Measurements from ENCODE around the gene CACNB2.

CACNB2 gene

DNA sequence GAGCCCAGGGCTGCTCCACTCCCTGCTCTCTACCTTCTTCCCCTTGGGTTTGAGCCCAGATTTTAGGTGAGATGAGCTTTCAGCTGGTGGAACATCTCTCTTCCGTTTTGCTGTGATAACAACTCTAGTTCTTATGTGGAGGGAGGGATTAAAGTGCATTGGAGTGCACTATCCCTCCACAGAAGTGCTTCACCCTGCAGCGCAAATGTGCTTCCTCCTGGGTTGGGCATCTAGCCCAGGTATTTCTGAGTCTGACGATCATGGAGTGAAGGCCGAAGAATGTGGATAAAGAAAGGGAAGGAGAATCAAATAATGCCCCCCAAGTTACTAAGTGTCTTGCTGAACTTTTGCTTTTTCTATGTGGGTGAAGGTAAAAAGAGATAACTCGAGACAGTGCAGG lies 157.4 kb downstream of the CACNB2 start:
- DNase-seq: no peak

DNA sequence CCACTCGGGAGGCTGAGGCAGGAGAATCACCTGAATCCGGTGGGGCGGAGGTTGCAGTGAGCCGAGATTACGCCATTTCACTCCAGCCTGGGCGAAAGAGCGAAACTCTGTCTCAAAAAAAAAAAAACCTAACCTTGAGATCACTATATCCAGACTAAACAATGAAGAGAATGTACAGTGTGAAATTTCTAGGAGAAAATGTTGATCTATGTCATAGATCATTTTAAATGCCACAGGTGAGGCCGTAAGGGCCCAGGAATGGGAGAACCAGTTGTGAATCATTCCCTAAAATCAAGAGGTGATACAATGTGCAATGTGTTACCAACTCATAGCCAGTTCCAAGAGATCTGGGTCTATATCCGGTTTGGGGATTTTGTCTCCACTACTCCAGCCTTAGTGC lies 158.0 kb downstream of the CACNB2 start:
- no peak for DNase-seq

DNA sequence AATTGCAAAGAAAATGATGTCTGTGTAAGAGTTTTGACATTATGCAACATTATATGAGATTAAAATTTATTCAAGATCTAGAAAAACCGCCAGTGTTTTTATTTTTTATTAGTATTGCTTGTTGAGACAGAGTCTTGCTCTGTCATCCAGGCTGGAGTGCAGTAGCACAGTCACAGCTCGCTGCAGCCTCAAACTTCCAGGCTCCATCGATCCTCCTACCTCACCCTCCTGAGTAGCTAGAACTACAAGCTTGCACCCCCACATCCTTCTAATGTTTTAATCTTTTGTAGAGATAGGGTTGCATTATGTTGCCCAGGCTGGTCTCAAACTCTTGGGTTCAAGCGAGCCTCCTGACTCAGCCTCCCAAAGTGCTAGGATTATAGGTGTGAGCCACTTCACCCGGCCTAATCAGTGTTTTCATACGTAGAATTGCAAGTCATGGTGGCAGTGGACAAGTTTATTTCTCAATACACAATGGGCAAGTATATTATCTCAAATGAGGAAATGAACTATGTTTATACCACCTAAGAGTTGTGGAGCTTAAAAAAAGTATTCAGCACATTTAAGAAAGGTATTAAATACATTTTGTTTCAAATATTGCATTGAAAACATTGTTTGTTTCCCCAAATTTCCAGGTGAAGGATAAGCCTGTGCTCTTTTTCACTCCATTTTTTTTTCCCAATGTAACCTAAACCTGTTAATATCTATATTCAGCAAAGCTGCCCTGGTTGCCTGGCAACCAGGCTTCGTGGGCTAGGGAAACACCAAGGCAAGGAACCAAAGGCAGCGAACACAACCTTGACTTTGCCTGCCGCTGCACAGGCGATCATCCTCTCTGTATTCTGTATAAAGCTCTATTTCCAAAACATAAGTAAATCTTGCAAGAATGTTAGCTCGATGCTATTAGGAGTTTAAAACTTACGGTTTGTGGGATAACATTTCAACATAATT lies 163.9 kb downstream of the CACNB2 start:
- DNase-seq: no peak

DNA sequence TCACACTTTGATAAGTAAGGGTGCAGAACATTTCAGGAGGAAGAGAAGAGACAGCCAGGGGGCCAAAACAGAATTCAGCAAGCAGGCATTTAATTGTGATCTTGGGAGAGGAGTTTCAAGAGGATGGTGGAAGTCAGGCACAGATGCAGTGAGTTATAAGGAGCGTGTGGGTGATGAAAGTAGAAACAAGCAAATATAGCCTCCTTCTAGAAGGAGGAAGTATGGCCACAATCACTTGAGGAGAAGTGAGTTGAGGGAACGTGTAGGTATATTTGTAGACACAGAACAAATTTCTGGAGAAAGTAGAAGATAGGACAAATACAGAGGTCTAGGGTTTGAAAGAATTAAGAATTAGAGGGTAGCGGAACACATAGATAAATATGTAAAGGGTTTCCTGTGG lies 165.8 kb downstream of the CACNB2 start:
- no peak for DNase-seq

DNA sequence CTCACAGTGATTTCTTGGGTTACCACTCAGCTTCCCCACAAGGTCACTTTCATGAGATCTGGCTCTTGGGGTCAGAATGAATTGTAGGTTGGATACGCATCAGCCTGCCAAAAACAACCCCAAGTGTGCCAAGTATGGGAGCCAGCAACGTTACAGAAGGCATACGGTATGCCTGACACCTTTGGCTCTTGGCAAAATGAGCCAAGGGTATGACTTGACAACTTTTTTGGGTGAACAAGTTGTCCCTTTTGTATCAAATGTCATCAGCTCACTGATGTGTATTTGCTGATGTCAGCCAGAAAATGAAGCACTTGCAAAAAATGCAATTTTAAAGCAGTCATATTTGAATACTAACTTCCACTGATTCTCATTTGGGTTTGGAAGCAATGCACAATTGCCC lies 168.4 kb downstream of the CACNB2 start:
- DNase-seq: no peak

DNA sequence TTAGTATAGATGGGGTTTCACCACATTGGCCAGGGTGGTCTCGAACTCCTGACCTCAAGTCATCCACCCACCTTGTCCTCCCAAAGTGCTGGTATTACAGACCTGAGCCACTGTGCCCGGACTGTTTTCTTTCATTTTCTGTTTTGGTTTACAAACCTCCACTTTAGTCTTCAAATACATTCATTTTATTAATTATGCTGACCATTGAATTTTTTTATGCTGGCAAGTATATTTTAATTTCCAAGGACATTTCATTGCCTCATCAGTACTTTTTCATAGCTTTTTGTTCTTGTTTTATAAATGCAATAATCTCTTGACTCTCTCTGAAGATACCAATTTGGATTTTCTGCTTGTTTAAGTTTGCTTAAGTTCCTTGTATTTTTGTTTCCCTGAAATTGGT lies 170.5 kb downstream of the CACNB2 start:
- no peak for DNase-seq

DNA sequence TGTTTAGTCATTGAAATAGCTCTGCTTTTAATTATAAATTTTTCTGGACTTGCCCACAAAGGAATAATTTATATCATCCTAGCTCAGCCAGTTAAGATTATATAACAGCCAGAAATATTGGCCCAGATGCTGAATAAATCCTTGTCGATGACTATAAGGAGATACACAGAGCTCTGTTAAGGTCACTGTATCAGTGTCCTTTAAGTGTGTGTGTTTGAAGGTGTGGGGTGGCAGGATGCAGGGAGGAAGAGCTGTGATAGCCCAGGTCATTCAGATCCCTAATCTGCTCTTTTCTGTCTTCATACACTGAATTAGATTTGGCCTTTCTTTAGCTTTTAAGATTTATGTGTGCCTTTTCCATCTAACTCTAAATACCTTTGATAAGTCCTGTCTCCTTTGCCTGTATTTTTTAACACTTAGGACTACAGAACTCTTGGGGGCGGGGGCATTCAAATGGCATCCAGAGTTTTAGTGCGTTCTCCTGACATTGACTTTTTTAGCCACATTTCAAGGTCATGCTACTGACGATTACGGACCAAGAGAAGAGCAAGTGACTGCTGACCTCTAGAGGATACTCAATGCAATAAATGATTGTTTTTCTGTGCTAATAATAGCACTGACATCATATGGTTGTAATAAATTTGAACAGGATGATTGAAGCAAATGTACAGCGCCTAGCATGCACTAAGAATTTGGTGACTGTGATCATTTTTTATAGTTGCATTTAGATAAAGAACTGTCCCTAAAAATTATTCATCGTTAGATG lies 172.3 kb downstream of the CACNB2 start:
- no peak for DNase-seq

DNA sequence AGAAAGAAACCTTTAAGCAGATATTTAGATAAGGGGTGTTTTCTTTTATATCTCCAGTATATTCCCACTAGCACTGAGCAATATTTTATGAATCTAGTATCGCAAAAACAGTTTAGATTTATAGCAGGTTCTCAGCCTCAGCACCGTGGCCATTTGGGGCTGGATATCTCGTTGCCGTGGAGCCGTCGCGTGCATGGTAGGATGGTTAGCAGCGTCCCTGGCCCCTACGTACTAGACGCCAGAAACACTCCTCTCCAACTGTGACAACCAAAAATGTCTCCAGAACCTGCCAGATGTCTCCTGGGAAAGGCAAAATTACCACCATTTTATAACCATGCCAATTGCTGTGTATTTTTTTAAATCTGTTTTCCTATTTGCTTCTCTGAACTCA lies 172.9 kb downstream of the CACNB2 start:
- no peak for DNase-seq

DNA sequence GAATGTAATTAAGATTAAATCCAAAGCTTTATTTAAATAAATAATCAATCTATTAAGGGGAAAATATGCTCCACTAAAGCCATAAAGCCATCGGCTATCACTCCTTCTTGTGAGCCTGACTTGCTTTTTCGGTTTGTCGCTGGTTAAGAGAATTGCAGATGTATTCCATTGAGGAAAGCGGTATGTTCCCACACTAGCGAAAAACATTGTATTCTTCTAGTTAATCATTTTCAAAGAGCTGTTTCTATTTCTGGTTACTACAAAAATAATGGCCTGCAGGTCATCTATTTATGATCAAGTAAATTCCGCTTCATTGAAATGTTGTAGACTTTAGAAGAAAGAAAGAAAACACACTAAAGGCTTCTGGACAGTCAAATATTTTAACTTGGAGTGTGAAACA lies 173.4 kb downstream of the CACNB2 start:
- no peak for DNase-seq

DNA sequence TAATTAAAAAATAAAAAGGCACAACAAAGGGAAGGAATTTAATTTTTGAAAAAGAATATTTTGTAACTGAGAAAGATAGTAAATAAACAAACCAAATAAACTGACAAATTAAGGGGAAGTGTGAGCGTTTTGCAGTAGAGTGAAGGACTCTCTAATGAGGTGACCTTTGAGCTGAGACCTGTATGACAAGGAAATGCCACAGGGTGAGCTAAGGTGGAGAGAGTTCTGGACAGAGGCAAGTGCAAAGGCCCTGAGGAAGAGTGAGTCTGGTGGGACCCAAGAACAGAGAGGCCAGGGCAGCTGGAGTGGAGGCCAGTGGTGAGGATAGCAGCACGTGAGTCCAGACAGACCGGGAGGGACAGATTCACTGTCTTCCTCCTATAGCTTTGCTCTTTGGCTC lies 179.4 kb downstream of the CACNB2 start:
- no peak for DNase-seq

DNA sequence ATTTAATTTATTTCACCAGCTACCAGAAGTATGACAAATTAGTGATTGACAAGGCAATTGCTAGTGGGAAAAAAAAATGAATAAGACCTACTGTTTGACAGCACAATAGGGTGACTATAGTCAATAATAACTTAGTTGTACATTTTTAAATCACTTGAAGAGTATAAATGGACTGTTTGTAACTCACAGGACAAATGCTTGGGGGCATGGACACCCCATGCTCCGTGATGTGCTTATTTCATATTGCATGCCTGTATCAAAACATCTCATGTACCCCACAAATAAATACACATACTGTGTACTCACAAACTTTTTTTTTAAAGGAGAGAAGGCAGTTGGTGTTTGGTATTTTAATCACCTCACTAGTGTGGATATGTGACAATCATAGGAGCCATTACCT lies 181.1 kb downstream of the CACNB2 start:
- no peak for DNase-seq

DNA sequence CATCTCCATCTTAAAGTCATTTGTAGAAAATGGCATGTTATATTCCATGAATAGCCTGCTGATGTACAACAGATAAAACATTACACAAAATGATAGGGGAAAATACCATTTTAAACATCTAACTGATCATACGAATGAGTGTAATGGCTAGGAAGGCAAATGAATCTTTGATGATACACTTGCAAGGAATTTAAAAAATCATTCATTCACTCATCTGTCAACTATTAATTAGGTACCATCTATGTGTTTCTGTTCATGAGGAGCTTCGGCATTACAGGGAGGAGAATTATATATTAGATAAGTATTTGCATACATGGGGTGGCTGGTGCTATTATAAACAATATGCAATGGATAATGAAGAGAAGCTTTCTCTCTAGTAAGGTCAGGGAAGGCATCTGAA lies 183.7 kb downstream of the CACNB2 start:
- DNase-seq: no peak

DNA sequence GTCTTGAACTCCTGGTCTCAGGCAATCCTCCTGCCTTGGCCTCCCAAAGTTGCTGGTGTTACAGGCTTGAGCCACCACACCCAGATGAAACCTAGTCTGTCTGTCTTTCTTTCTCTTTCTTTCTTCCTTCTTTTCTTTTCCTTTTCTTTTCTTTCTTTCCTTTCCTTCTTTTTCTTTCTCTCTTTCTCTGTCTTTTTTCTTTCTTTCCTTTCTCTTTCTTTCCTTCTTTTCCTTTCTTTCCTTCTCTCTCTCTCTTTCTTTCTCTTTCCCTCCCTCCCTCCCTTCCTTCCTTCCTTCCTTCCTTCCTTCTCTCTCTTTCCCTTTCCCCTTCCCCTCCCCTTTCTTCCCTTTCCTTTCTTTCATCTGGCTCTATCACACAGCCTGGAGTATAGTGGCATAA lies 185.2 kb downstream of the CACNB2 start:
- DNase-seq: no peak

DNA sequence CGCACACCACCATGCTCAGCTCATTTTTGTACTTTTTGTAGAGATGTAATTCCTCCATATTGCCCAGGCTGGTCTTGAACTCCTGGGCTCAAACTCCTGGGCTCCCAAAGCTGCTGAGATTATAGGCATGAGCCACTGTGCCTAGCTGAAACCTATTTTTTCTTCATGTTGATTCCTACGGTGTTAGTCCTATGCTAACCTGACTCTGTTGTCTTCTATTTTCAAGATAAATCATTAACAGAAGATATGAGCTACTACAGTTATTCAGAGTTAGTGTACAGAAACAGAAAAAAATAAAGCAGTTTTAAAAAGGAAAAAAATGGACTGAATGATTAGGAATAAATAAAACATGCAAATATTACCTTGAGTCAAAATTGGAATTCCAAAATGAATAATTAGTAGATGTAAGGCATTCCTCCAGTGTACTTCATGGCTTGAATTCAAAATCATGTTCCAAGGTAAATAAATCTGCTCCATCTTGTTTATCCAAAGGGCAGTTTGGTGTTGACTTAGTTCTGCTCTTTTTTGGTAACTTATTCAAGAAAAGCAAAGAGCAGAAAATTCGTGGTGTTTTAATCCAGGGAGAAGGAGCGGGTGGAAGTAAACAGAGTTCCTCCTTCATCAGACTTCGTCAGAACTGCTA lies 185.8 kb downstream of the CACNB2 start:
- DNase-seq: no peak

DNA sequence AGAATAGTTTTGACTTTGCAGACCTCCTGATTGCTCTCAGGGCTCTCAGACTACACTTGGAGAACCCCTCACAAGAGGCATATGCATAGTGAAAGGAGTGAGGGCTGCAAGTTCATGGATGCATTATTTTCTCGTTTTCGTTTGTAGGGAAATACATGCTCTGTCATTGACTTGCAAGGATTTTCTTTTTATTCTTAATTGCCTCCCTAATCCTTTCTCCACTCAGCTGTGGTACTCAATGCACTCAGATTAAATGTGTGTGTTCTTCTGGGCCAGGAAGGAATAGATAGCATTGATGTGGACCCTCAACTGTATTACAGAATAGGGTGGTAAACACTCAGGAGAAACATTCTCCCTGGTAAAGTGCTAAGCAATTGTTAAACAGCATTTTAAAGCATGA lies 188.7 kb downstream of the CACNB2 start:
- DNase-seq: no peak

DNA sequence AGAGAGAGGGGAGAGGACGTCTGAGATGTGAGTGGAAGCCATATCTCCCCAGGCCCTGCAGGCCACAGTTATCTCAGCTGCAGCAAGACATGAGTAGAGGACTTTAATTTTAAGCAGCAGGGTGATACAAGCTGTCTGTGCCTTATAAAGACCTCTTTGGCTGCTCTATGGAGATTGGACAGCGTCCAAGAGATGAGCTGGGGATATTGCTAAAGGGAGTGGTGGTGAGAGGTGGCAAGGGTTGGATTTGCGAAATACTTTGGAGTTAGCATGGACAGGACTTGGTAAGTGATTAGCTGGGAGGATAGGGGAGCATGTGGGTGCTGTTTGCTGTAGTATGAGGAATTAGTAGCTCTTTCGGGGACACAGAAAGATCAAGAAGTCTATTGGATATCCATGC lies 191.8 kb downstream of the CACNB2 start:
- DNase-seq: no peak

DNA sequence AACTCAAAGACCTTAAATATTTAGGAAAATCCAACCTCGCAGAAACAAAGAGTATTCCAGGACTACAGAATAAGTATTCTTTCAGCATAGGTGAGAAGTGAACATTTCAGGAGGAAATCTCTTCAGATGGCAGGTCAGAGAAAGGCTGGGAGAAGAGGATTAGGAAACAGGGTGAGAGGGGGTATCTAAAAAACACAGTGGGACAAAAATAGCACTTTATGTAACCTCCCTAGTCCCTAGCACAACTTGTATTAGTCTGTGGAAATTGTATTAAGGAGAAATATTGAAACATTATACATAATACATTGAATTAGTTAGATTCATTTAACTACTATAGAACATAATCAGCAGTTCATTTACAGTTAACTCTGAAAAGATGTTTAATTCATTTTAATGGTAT lies 192.3 kb downstream of the CACNB2 start:
- DNase-seq: no peak

DNA sequence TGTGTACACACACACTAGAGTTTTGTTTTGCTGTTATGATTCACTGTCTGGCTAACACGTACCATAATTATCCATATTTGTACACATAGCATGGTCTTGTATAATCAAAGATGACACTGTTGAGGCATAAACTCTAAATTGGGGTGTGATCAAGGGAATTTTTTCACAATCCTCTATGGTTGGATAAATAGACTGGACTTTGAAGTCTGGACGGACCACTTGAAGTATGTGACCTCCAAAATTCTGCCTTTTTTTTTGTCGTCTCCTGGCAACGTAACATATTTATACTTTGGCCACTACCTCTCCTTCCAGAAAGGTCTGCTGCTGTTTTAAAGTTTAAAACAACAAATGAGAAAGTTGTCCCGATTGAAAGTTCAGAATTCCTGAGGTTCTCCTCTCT lies 193.4 kb downstream of the CACNB2 start:
- DNase-seq: no peak

DNA sequence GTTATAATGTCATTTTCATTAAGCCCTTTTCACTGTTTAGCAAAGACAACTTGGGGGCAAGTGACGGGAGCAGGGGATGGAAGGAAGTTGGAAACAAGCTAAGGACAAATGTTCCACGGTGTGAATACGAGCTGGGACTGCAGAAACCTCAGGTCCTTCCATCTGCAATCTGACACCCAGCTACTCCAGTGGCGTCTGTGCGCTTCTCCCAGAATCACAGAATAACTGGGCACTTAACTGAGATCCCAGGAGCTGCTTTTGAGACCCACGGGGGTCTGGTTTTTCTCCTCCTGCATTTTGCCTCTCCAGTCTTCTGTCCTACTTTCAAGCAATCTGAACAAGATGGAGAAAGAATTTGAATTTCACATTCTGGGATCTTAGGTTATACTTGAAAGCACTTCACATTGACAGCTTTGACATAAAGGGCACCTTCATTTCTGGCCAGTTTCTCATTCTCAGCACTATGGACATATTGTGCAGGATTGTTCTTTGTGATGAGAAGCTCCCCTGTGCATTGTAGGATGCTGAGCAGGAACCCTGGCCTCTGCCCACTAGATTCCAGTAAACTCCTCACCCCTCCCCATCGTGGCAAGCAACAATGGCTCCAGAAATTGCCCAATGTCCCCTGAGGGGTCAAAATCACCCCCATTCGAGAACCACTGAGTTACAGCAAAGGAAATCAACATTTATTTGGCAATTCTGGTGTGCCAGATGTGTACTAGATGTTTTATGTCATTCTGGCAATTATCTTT lies 194.1 kb downstream of the CACNB2 start:
- no peak for DNase-seq

DNA sequence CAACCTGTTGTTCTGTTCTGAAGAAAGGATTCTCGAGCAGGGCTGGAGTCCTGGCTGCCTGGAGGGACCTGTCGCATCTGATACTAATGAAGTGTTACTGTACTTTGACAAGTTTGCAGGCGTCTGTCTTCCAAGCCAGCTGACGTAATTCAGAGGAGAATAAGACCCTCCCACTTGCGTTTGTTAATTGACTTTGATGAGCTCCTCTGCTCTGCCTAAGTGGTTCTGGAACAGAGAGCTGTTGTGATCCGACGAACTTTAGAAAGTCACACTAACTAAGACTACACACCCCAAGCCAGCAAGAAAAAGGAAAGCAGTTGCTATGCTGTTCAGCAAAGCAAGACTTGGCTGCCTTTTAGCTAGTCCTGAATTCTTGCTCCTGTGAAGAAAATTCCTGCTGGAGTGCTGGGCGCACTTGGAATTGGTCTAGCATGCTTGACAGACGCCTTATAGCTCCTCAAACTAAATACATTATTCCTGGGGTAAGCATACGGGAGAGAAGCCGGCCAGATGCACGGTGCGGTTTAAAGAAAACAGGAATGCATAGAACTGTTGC lies 200.3 kb downstream of the CACNB2 start:
- no peak for DNase-seq

DNA sequence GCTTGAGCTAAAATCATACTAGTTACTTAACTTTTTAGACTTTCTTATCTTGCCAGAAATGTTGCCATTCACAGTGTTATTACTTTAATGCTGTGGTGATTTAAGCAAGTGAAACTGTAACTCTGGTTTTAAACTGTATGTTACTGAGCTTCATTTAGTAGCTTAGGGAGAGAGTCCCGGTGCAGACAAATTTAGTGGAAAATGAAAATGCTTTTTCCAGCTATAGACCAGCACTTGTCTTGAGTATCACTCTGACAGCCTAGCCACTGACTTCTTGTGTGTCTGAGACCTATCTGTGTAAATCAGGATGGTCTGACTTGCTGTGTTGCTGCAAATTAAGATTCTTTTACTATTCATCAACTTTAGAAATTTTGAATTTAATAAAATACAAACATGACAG lies 200.8 kb downstream of the CACNB2 start:
- DNase-seq: no peak

DNA sequence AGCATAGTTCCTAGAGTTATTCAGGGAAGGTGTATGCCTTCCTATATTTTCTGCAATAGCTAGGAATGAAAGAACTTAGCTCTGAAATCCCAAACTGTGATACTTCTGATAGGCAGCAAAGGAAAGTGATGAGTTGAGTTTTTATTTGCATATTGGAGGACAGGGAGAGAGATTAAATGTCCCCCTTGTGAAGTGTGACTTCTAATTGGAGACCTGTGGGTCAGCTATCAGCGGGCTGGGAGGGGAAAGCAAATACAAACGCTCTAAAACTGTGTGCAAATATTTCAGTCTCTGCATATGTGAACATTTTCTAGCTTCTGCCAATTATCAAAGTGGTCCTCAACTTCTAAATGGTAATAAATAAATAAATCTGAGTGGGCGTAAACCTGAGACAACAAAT lies 203.3 kb downstream of the CACNB2 start:
- DNase-seq: no peak

DNA sequence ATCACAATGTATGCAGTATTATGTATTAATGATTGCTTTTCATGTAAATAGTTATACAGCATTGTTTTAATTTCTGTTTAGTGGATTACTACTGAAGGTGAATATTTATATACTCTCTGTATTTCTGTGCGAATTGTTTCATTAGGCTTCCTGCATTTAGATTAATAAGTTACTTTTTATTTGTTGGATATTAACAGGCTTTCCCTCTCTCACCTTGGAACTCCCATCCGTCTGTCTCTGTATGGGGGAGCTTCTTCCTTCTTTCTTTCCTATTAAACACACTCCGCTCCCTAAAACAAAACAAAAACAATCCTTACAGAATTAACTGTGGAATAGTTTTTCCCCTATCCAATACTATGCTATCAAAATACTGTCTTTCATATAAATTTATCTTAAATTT lies 205.1 kb downstream of the CACNB2 start:
- no peak for DNase-seq
